ENCODE results near the gene EHMT1.

GRCh38 chr9:137575716-137576411, 42.9 kb upstream of the EHMT1 start:
- no peak for TF ChIP-seq CTCF (IDR thresholded peaks at IDR 0.05)
- TF ChIP-seq EP300 (IDR thresholded peaks at IDR 0.05), result no peak
